Fibroblast of the aortic adventitia (primary cell): ENCODE results near the gene NEUROD1. TPM values are rescaled to one million over a fixed set of nuclear protein-coding genes. Genes with fewer than 3 reads are reported as not detected.
A peak's percentile ranks its signal among the peaks of the same experiment; 100 is the strongest.

Source experiments
- DNase-seq: peaks from one replicate; pipeline ENCODE4 v3.0.0-alpha.2; 2010; ENCODE audit warnings: low read depth
- H3K4me3 ChIP-seq: 2 replicates; pipeline ENCODE4 v1.5.1; 2011; ENCODE audit warnings: low read depth, mild to moderate bottlenecking, control low read depth, low read length, moderate library complexity
- total RNA-seq: library from RNA; depleted of rRNA; stranded (reverse); fragments of >200 nt; gene quantifications from 2 replicates; pipeline ENCODE4 v1.2.3, GENCODE V29; 2012; ENCODE audit warnings: low replicate concordance
- TF ChIP-seq, protein P1 (sequence below): IDR thresholded peaks from 2 replicates; pipeline ENCODE4 v1.5.1; 2011; ENCODE audit warnings: mild to moderate bottlenecking, low read length, control low read depth, inconsistent platforms; ENCODE audit not compliant: insufficient read depth

Gene NEUROD1
- total RNA-seq, 1 donor: not detected

DNA sequence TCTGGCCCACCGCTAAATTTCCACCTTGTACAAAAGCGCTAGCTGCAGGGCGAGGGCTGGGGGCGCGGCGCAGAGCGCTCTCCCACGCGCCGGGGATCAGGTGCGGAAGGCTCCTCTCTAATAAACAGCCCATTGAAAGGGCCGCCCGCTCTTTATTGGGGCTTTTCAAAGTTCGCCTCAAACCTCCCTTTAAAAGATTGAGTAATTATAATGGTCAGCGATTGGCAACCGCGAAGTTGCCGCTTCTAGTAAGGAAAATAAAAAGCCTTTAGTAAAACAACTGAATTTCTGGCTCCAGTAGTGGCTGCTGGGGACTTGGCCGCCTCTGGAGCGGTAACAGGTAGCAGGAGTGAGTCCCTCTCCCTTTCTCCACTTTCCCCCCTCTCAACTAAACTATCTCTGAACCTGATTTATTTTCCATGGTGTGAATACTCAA, 755 bp downstream of the NEUROD1 start:
- no peak overlapping the region for H3K4me3 ChIP-seq
- no peak for DNase-seq
- TF ChIP-seq, protein P1, sequence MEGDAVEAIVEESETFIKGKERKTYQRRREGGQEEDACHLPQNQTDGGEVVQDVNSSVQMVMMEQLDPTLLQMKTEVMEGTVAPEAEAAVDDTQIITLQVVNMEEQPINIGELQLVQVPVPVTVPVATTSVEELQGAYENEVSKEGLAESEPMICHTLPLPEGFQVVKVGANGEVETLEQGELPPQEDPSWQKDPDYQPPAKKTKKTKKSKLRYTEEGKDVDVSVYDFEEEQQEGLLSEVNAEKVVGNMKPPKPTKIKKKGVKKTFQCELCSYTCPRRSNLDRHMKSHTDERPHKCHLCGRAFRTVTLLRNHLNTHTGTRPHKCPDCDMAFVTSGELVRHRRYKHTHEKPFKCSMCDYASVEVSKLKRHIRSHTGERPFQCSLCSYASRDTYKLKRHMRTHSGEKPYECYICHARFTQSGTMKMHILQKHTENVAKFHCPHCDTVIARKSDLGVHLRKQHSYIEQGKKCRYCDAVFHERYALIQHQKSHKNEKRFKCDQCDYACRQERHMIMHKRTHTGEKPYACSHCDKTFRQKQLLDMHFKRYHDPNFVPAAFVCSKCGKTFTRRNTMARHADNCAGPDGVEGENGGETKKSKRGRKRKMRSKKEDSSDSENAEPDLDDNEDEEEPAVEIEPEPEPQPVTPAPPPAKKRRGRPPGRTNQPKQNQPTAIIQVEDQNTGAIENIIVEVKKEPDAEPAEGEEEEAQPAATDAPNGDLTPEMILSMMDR: no peak

DNA sequence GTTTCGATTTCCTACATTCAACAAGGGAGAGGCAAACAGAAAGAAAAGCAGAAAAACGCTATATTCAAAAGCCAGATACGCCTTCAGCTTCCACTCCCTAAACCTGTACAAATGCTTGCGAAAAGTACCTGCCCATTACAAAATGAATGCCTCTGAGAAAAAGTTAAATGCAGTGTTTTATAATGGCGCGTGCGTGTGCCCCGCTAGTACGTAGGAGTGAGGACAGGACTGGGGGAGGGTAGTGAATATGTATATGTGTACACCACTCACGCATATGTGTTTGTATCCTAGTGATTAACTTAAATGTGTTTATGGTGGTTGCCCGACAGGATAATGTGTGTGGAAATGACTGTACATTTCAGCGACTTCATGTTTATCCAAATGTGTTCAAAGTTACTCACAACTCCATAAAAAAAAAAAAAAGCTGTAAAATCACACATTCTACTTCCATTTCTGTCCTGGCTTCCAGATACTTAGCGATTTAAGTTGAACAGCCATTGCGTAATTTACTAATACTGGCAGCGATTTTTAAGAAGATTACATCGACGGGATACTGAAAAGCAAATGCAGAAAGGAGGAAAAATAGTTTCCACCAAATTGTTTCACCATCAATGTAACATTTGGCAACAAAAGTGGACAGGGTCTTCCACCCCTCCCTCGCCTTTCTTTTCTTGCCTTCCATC, 1.3 kb downstream of the NEUROD1 start:
- TF ChIP-seq, protein P1: no peak
- no peak overlapping the region for H3K4me3 ChIP-seq
- DNase-seq: no peak

DNA sequence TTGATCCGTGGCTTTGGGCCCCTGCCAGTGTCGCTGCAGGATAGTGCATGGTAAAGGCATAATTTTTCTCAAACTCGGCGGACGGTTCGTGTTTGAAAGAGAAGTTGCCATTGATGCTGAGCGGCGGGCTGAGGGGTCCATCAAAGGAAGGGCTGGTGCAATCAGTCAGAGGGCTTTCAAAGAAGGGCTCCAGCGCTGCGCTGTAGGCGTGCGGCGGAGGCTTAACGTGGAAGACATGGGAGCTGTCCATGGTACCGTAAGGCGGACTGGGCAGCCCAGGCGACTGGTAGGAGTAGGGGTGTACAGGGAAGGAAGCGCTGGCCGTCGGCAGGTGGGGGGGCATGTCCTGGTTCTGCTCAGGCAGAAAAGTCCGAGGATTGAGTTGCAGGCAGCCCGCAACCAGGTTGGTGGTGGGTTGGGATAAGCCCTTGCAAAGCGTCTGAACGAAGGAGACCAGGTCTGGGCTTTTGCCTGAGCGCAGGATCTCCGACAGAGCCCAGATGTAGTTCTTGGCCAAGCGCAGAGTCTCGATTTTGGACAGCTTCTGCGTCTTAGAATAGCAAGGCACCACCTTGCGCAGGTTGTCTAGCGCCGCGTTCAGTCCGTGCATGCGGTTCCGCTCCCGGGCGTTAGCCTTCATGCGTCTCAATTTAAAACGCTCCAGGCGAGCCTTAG, 2.3 kb downstream of the NEUROD1 start:
- H3K4me3 ChIP-seq: no peak overlapping the region
- DNase-seq: peak; percentile 82
- TF ChIP-seq, protein P1: no peak

DNA sequence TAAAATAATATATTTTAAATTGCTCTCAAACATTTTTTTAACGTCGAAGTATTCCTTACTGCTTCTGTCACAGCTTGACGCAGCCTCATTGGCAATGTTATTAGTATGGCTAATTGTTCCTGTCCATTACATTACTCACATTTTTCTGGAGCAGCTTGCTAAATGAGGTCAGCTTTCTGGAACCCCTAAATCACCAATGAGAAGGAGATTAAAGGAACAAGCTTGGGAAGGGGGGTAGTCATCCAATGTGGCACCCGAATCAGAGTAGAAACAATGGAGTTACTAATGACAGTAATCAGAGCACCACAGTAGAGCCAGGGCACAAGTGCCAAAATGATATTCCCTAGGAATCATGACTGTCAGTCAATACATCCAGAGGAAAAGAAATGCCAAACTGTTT, 5.1 kb downstream of the NEUROD1 start:
- DNase-seq: no peak
- TF ChIP-seq, protein P1: no peak
- no peak overlapping the region for H3K4me3 ChIP-seq

DNA sequence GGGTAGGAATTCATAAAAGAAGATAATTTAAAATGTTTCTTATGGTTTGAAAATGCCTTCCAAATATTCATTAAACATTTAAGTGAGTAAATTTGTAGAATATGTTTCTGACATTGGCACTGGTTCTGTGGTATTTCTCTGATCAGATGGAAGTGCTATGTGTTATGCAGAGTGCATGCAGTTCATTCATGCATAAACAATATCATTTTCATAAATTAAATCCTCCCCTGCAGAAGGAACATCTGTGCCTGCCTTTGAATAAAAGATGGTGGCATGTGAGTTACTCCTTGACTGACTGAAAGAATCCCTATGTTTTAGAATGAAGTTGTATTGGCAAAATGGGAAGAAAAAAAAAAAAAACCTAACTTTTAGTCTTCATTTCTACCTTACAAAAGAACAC, 5.9 kb downstream of the NEUROD1 start:
- DNase-seq: no peak
- no peak overlapping the region for H3K4me3 ChIP-seq
- TF ChIP-seq, protein P1: no peak

DNA sequence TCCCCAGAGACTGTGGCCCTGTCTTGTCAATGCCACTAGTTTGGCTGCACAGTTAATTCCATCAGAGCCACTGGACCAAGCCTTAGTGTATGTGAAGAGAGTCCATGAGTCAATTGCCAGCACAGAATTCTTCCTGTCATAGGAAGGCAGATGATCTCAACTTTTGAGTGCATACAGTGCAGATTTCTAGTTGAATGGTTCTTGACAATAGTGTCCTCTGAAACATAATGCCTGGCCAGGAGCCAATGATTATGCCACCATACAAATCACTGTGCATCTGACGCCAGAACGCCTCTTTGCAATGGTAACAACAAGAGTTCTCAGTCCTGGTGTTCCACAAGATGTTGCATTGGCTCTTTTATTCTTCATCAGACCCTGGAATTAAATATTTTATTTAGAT, 7.1 kb downstream of the NEUROD1 start:
- no peak overlapping the region for H3K4me3 ChIP-seq
- DNase-seq: no peak
- TF ChIP-seq, protein P1: no peak
